Measurements from ENCODE around the gene ZNF79.

The ZNF79 gene

DNA sequence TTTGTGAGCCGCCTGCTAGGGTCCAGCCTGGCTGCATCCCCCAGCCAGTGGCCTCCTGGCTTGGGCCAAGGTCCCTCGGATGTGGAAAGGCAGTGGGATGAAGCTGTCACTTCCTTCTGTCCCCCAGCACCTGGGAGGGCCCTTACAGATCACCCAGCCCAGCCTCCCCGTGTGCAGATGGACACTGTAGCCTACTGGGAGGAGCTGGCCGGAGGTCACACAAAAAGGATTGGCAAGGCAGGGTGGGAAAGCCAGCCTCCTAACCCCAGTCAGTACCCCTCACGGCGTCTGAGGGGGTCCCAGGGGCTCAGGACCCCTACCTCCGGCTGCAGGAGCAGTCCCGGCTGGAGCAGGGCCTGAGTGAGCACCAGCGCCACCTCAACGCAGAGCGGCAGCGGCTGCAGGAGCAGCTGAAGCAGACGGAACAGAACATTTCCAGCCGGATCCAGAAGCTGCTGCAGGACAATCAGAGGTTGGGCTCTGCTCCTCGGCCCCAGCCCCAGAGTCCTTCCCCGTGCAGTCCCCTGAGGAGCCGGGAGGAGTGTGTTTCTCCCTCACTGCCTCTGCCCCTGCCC is 55.4 kb downstream of the ZNF79 start:
- H3K27me3 ChIP-seq (ENCODE audit: insufficient read depth, poor library complexity, severe bottlenecking), result no peaks in the 10 kb centered on the region
- TF ChIP-seq CTCF (IDR thresholded peaks at IDR 0.05; ENCODE audit: poor library complexity, severe bottlenecking), result no peak
- H3K9me3 ChIP-seq (ENCODE audit: severe bottlenecking), result no peaks in the 10 kb centered on the region
- H3K36me3 ChIP-seq (ENCODE audit: low read depth), result peaks cover 52% of the 10 kb centered on the region
- DNase-seq (ENCODE audit: low spot score) (no peak), ATAC-seq (ENCODE audit: low read depth) (no peak)
- H3K4me1 ChIP-seq (ENCODE audit: insufficient read depth, poor library complexity, severe bottlenecking), result no peaks in the 10 kb centered on the region
- no peak overlapping the region for H3K27ac ChIP-seq (ENCODE audit: poor library complexity, severe bottlenecking)
- no peak overlapping the region for H3K4me3 ChIP-seq (ENCODE audit: severe bottlenecking)

DNA sequence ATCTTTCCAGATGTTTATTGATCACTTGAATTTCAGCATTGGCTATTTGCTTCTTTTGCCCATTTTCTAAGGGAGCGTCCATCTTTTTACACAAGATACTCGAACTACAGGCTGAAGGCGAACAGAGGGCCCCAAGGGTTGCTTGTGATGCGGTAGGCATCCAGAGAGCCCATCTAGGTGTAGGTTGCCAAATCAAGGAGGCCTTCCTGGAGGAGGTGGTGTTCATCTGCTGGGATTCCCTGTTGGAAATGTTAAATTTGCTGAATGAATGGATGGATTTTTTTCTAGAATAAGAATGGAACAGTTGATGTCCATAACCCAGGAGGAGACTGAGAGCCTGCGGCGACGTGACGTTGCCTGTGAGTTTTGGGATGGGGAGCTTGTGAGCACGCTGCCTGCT is 58.5 kb downstream of the ZNF79 start:
- Histone ChIP-seq H3K27me3 (ENCODE audit: insufficient read depth, poor library complexity, severe bottlenecking) (no peaks in the 10 kb centered on the region), H3K4me3 (ENCODE audit: severe bottlenecking) (no peak overlapping the region), H3K9me3 (ENCODE audit: severe bottlenecking) (no peaks in the 10 kb centered on the region), H3K36me3 (ENCODE audit: low read depth) (peaks cover 72% of the 10 kb centered on the region), H3K27ac (ENCODE audit: poor library complexity, severe bottlenecking) (no peak overlapping the region), H3K4me1 (ENCODE audit: insufficient read depth, poor library complexity, severe bottlenecking) (no peaks in the 10 kb centered on the region)
- ATAC-seq (ENCODE audit: low read depth) (no peak), DNase-seq (ENCODE audit: low spot score) (no peak)
- TF ChIP-seq CTCF (IDR thresholded peaks at IDR 0.05; ENCODE audit: poor library complexity, severe bottlenecking), result no peak

- Histone ChIP-seq H3K4me1 (ENCODE audit: insufficient read depth, poor library complexity, severe bottlenecking) (no peaks in the 10 kb centered on the region), H3K27me3 (ENCODE audit: insufficient read depth, poor library complexity, severe bottlenecking) (no peaks in the 10 kb centered on the region), H3K36me3 (ENCODE audit: low read depth) (peaks cover 67% of the 10 kb centered on the region), H3K27ac (ENCODE audit: poor library complexity, severe bottlenecking) (no peak overlapping the region), H3K9me3 (ENCODE audit: severe bottlenecking) (no peaks in the 10 kb centered on the region), H3K4me3 (ENCODE audit: severe bottlenecking) (no peak overlapping the region)
- no peak for ATAC-seq (ENCODE audit: low read depth)
- DNase-seq (ENCODE audit: low spot score), result no peak
- TF ChIP-seq CTCF (IDR thresholded peaks at IDR 0.05; ENCODE audit: poor library complexity, severe bottlenecking), result no peak
Observed at GRCh38 chr9:127485995-127486394, 61.8 kb downstream of the ZNF79 start.

DNA sequence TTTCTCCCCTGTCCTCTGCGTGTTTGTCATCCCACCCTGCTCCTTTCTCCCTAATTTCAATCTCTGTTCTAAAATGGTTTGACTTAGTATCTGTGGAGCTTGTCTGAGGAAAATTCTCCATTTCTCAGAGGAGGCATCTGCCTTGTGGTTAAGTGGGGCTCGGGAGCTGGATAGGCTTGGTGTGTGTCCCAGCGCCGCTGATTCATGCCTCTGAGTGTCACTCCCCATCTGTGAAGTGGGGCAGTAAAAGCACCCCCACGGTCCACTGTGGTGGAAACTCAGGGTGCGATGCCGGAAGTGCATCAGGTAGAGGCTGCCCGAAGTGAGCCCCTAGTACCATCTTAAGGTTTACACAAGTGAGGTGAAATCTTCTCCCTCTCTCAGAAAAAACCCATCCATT is 64.8 kb downstream of the ZNF79 start:
- DNase-seq (ENCODE audit: low spot score) (no peak), ATAC-seq (ENCODE audit: low read depth) (no peak)
- no peak overlapping the region for H3K4me3 ChIP-seq (ENCODE audit: severe bottlenecking)
- H3K4me1 ChIP-seq (ENCODE audit: insufficient read depth, poor library complexity, severe bottlenecking), result no peaks in the 10 kb centered on the region
- TF ChIP-seq CTCF (IDR thresholded peaks at IDR 0.05; ENCODE audit: poor library complexity, severe bottlenecking), result no peak
- H3K27ac ChIP-seq (ENCODE audit: poor library complexity, severe bottlenecking), result no peak overlapping the region
- no peaks in the 10 kb centered on the region for H3K27me3 ChIP-seq (ENCODE audit: insufficient read depth, poor library complexity, severe bottlenecking)
- H3K36me3 ChIP-seq (ENCODE audit: low read depth), result peaks cover 56% of the 10 kb centered on the region
- H3K9me3 ChIP-seq (ENCODE audit: severe bottlenecking), result no peaks in the 10 kb centered on the region

DNA sequence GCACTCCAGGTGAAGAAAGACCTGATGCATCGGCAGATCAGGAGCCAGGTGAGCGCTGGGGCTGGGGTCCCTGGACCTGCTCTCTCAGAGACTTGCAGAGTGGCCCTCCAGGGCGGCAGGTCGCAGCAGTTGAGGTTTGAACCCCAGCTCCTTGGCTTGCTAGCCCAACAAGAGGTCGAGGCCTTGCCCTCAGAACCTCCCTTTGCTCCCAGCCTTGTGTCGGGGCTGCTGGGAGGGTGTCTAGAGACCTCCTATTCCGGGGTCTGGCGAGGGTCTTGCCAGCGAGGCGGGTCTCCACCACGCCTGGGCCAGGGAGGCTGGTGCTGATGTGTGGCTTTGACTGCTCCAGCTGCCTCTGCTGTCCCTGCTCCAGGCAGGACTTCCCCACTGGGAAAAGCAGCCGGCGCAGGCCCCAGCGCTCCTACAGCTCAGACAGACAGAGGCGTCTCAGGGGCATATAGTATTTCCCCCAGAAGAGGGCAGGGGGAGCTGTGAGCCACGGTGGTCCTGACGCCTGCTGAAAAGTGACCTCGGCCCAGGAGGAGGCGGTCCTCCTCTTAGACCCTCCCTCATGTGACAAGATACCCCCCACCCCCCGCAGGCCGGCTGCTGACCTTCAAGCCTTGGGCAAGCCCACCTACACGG is 65.4 kb downstream of the ZNF79 start:
- no peak for DNase-seq (ENCODE audit: low spot score)
- no peaks in the 10 kb centered on the region for H3K27me3 ChIP-seq (ENCODE audit: insufficient read depth, poor library complexity, severe bottlenecking)
- no peak for ATAC-seq (ENCODE audit: low read depth)
- no peak overlapping the region for H3K4me3 ChIP-seq (ENCODE audit: severe bottlenecking)
- no peaks in the 10 kb centered on the region for H3K9me3 ChIP-seq (ENCODE audit: severe bottlenecking)
- H3K36me3 ChIP-seq (ENCODE audit: low read depth), result peaks cover 56% of the 10 kb centered on the region
- TF ChIP-seq CTCF (IDR thresholded peaks at IDR 0.05; ENCODE audit: poor library complexity, severe bottlenecking), result no peak
- H3K4me1 ChIP-seq (ENCODE audit: insufficient read depth, poor library complexity, severe bottlenecking), result no peaks in the 10 kb centered on the region
- H3K27ac ChIP-seq (ENCODE audit: poor library complexity, severe bottlenecking), result no peak overlapping the region
